B cell (primary cell): ENCODE results near the gene ERBB4. TPM values are rescaled to one million over a fixed set of nuclear protein-coding genes. Genes with fewer than 3 reads are reported as not detected.

ENCODE experiments used
- ATAC-seq: fragments of 200-7000 bp; cut with Tn5 transposase; one replicate; pipeline ENCODE4 v1.10.0; 2021; ENCODE audit warnings: low read depth, mild to moderate bottlenecking, moderate number of reproducible peaks, moderate library complexity
- CTCF ChIA-PET: fragments of 350-600 bp; sonication (Branson Sonifier 250); formaldehyde crosslinking; loops from one replicate; lab custom pipeline; 2021; ENCODE audit warnings: antibody characterized with exemption, inconsistent platforms; lab: Charles Lee
- POLR2A ChIA-PET: fragments of 350-600 bp; sonication (Branson Sonifier 250); formaldehyde crosslinking; loops from one replicate; lab custom pipeline; 2021; ENCODE audit warnings: antibody characterized with exemption; lab: Charles Lee
- DNase-seq: peaks from one replicate; pipeline ENCODE4 v3.0.0; 2013
- H2AFZ ChIP-seq: 2 replicates; pipeline ENCODE4 v1.6.1; 2012; ENCODE audit warnings: mild to moderate bottlenecking, low read depth, low read length; ENCODE audit not compliant: insufficient read depth, poor library complexity, severe bottlenecking
- H3K27ac ChIP-seq, 2 donors: 1 replicate in 1 of 2; 2 replicates in 1 of 2; pipeline ENCODE4 v1.5.1; 2012 to 2013; ENCODE audit warnings: low read length in 2 of 2, mild to moderate bottlenecking in 2 of 2, moderate library complexity in 1 of 2
- H3K27me3 ChIP-seq, 4 experiments: fragments of 200-600 bp in 1 of 4; sonication (generic) in 1 of 4; replicated peaks in 1 of 4; 1 replicate in 2 of 4; 2 replicates in 2 of 4; pipeline versions ENCODE4 v1.6.1 to v1.7.0; 2013 to 2016; ENCODE audit warnings: low read length in 3 of 4, mild to moderate bottlenecking in 2 of 4, mixed read lengths in 1 of 4, moderate library complexity in 1 of 4; ENCODE audit not compliant: insufficient read depth in 4 of 4, control insufficient read depth in 3 of 4; ENCODE audit errors: control extremely low read depth in 1 of 4
- H3K36me3 ChIP-seq, 2 experiments: replicated peaks in 1 of 2; 1 replicate in 1 of 2; 2 replicates in 1 of 2; pipeline versions ENCODE4 v1.6.1 to v1.7.1; 2013; ENCODE audit warnings: low read length in 1 of 2; ENCODE audit not compliant: insufficient read depth in 2 of 2, control insufficient read depth in 1 of 2; ENCODE audit errors: control extremely low read depth in 1 of 2, extremely low read depth in 1 of 2
- H3K4me1 ChIP-seq, 2 donors: fragments of 200-600 bp in 1 of 2; sonication (generic) in 1 of 2; 1 replicate in 1 of 2; 2 replicates in 1 of 2; pipeline versions ENCODE4 v1.5.1 to v1.6.1; 2013 to 2017; ENCODE audit warnings: low read length in 2 of 2; ENCODE audit not compliant: control insufficient read depth in 2 of 2, insufficient read depth in 2 of 2
- H3K4me2 ChIP-seq: replicated peaks from 2 replicates; pipeline ENCODE3; 2012; ENCODE audit warnings: mild to moderate bottlenecking, low read depth, low read length; ENCODE audit not compliant: poor library complexity, severe bottlenecking
- H3K4me3 ChIP-seq, 5 experiments: fragments of 200-600 bp in 1 of 5; sonication (generic) in 1 of 5; 1 replicate in 3 of 5; 2 replicates in 2 of 5; pipeline versions ENCODE4 v1.5.1 to v1.7.0; 2011 to 2016; ENCODE audit warnings: low read length in 4 of 5, mild to moderate bottlenecking in 4 of 5, low read depth in 2 of 5, control low read depth in 1 of 5, moderate library complexity in 1 of 5; ENCODE audit not compliant: insufficient read depth in 1 of 5; ENCODE audit errors: control extremely low read depth in 1 of 5, extremely low read depth in 1 of 5
- H3K79me2 ChIP-seq: fragments of 200-600 bp; sonication (generic); one replicate; pipeline ENCODE4 v1.6.0; 2016; ENCODE audit warnings: low read length; ENCODE audit not compliant: control insufficient read depth, insufficient read depth
- H3K9ac ChIP-seq: fragments of 200-600 bp; sonication (generic); 2 replicates; pipeline ENCODE4 v1.6.1; 2017; ENCODE audit warnings: mild to moderate bottlenecking, low read length, moderate library complexity
- H3K9me3 ChIP-seq, 3 donors: one replicate each; pipeline versions ENCODE4 v1.6.1 to v1.7.1; 2013; ENCODE audit warnings: low read length in 2 of 3; ENCODE audit not compliant: control insufficient read depth in 2 of 3, insufficient read depth in 1 of 3; ENCODE audit errors: control extremely low read depth in 1 of 3
- H4K20me1 ChIP-seq: 2 replicates; pipeline ENCODE4 v1.6.0; 2012; ENCODE audit warnings: mild to moderate bottlenecking, low read length; ENCODE audit not compliant: insufficient read depth, control insufficient read depth, poor library complexity, severe bottlenecking
- H3K27ac Mint-ChIP-seq: one replicate; pipeline ENCODE4 v1.8.0; 2021; ENCODE audit warnings: mixed read lengths
- H3K27me3 Mint-ChIP-seq: one replicate; pipeline ENCODE4 v1.8.0; 2021; ENCODE audit warnings: mixed read lengths
- H3K4me1 Mint-ChIP-seq: one replicate; pipeline ENCODE4 v1.8.0; 2021; ENCODE audit warnings: mixed read lengths
- H3K4me3 Mint-ChIP-seq: one replicate; pipeline ENCODE4 v1.8.0; 2021; ENCODE audit warnings: mixed read lengths
- H3K9me3 Mint-ChIP-seq: one replicate; pipeline ENCODE4 v1.8.0; 2022; ENCODE audit warnings: mixed read lengths; ENCODE audit not compliant: insufficient read depth
- CTCF ChIP-seq: fragments of 200-600 bp; IDR thresholded peaks from one replicate; pipeline ENCODE4 v1.8.0; 2022; ENCODE audit warnings: antibody characterized with exemption, mild to moderate bottlenecking
- EZH2 ChIP-seq: IDR thresholded peaks from 2 replicates; pipeline ENCODE4 v1.6.1; 2012; ENCODE audit warnings: borderline replicate concordance, low read depth, mild to moderate bottlenecking, moderate library complexity, low read length; ENCODE audit not compliant: insufficient read depth, poor library complexity, severe bottlenecking
- WGBS: methylation state at CpG from one replicate; pipeline ENCODE4 v1.1.5; 2013; ENCODE audit warnings: missing lambda C conversion rate; ENCODE audit not compliant: insufficient coverage; 5-methylcytosine and 5-hydroxymethylcytosine counted together
- intact Hi-C: fragments of 100-400 bp; cut with micrococcal nuclease; formaldehyde crosslinking; loops from one replicate; pipeline ENCODE4 v1.10.0; 2022
- polyA plus RNA-seq: library from polyadenylated mRNA; depleted of rRNA; stranded (reverse); fragments of >200 nt; gene quantifications from 2 replicates; pipeline ENCODE4 v1.2.3, GENCODE V29; 2012
- total RNA-seq, 2 donors: library from RNA; stranded (reverse); fragments of 120-200 nt in 1 of 2; gene quantifications; 1 replicate in 1 of 2; 2 replicates in 1 of 2; pipeline versions ENCODE4 v1.2.3 to v1.2.4, GENCODE V29; 2013 to 2022

Gene ERBB4
- total and polyA plus RNA-seq, 2 donors (not counting 1 experiment from before 2014, with no cell fraction given): not detected

GRCh38 chr2:212282671-212283261 lies 255.8 kb downstream of the ERBB4 start:
- Histone ChIP-seq H2AFZ (no peak overlapping the region), H3K79me2 (no peaks in the 10 kb centered on the region), H3K9me3 (no peaks in the 10 kb centered on the region), H3K4me1 (no peaks in the 10 kb centered on the region), H3K36me3 (no peaks in the 10 kb centered on the region), H3K4me3 (no peak overlapping the region), H3K27me3 (no peaks in the 10 kb centered on the region), H3K9ac (no peak overlapping the region), H4K20me1 (no peaks in the 10 kb centered on the region), H3K4me2 (no peak overlapping the region), H3K27ac (no peak overlapping the region)
- WGBS: 40% methylated on average over 1 of the region's 3 CpGs
- intact Hi-C loops: no loop called here
- Mint-ChIP-seq H3K4me3 (no peak overlapping the region), H3K9me3 (no peaks in the 10 kb centered on the region), H3K4me1 (no peaks in the 10 kb centered on the region), H3K27ac (no peak overlapping the region), H3K27me3 (no peaks in the 10 kb centered on the region)
- ATAC-seq (no peak), DNase-seq (no peak)
- POLR2A ChIA-PET: no interaction called here
- CTCF ChIA-PET: no interaction called here
- TF ChIP-seq CTCF: no peak
- no peak for TF ChIP-seq EZH2

- ChIA-PET POLR2A (no interaction called here), CTCF (no interaction called here)
- Histone ChIP-seq H3K4me1 (no peaks in the 10 kb centered on the region), H4K20me1 (no peaks in the 10 kb centered on the region), H3K36me3 (no peaks in the 10 kb centered on the region), H3K9me3 (no peaks in the 10 kb centered on the region), H3K9ac (no peak overlapping the region), H2AFZ (no peak overlapping the region), H3K27me3 (no peaks in the 10 kb centered on the region), H3K4me3 (no peak overlapping the region), H3K79me2 (no peaks in the 10 kb centered on the region), H3K27ac (no peak overlapping the region), H3K4me2 (no peak overlapping the region)
- no peak for DNase-seq
- intact Hi-C loops: no loop called here
- Mint-ChIP-seq H3K4me3 (no peak overlapping the region), H3K27ac (no peak overlapping the region), H3K9me3 (no peaks in the 10 kb centered on the region), H3K27me3 (no peaks in the 10 kb centered on the region), H3K4me1 (no peaks in the 10 kb centered on the region)
- 83% methylated on average over 1 of the region's 3 CpGs for WGBS
- TF ChIP-seq EZH2 (no peak), CTCF (no peak)
- no peak for ATAC-seq
Observed at GRCh38 chr2:212276813-212277212, 261.8 kb downstream of the ERBB4 start.
